Kidney epithelial cell (primary cell): ENCODE measurements around the gene KRTAP5-6. TPM values are rescaled to one million over a fixed set of nuclear protein-coding genes. Genes with fewer than 3 reads are reported as not detected.
"Not testable (repeated sequence)": the region's sequence is repeated elsewhere in the genome, so short reads cannot be mapped to it uniquely, and the experiment has no call there.

Experiments
- DNase-seq: peaks from one replicate; pipeline ENCODE4 v3.0.0-alpha.2; 2010; ENCODE audit warnings: low read depth
- H3K27me3 ChIP-seq: 2 replicates; pipeline ENCODE4 v1.6.0; 2011; ENCODE audit warnings: low read length; ENCODE audit not compliant: control insufficient read depth, insufficient read depth
- H3K36me3 ChIP-seq: 2 replicates; pipeline ENCODE4 v1.5.1; 2011; ENCODE audit warnings: low read length; ENCODE audit not compliant: control insufficient read depth, insufficient read depth
- H3K4me3 ChIP-seq: 2 replicates; pipeline ENCODE4 v1.5.1; 2011; ENCODE audit warnings: low read depth, mild to moderate bottlenecking, control low read depth, low read length
- CTCF ChIP-seq: IDR thresholded peaks from 2 replicates; pipeline ENCODE4 v1.5.1; 2011; ENCODE audit warnings: mild to moderate bottlenecking, moderate library complexity, low read length, control low read depth, inconsistent platforms; ENCODE audit not compliant: insufficient read depth, poor library complexity, severe bottlenecking
- total RNA-seq: library from RNA; depleted of rRNA; stranded (reverse); fragments of >200 nt; gene quantifications from 2 replicates; pipeline ENCODE4 v1.2.3, GENCODE V29; 2015

Gene KRTAP5-6
- total RNA-seq, 1 donor from 2014 or later = not detected

GRCh38 chr11:1668911-1669473 is 28.0 kb upstream of the KRTAP5-6 start:
- no peak overlapping the region for H3K4me3 ChIP-seq
- peaks cover 27% of the 10 kb centered on the region for H3K27me3 ChIP-seq
- no peaks in the 10 kb centered on the region for H3K36me3 ChIP-seq
- DNase-seq = no peak
- no peak for TF ChIP-seq CTCF

- peaks cover 32% of the 10 kb centered on the region for H3K27me3 ChIP-seq
- H3K4me3 ChIP-seq = no peak overlapping the region
- DNase-seq = no peak
- no peak for TF ChIP-seq CTCF
- H3K36me3 ChIP-seq = no peaks in the 10 kb centered on the region
Measured at GRCh38 chr11:1669546-1670218, 27.3 kb upstream of the KRTAP5-6 start.

GRCh38 chr11:1670457-1670856 is 26.5 kb upstream of the KRTAP5-6 start:
- not testable (repeated sequence) for H3K4me3 ChIP-seq, DNase-seq, H3K36me3 ChIP-seq
- H3K27me3 ChIP-seq = peaks cover 35% of the 10 kb centered on the region

GRCh38 chr11:1670905-1671371 is 26.1 kb upstream of the KRTAP5-6 start:
- TF ChIP-seq CTCF = no peak
- Histone ChIP-seq H3K36me3 (no peaks in the 10 kb centered on the region), H3K4me3 (no peak overlapping the region), H3K27me3 (peaks cover 37% of the 10 kb centered on the region)
- no peak for DNase-seq

GRCh38 chr11:1671658-1672057 is 25.3 kb upstream of the KRTAP5-6 start:
- Histone ChIP-seq H3K36me3 (no peaks in the 10 kb centered on the region), H3K27me3 (peaks cover 37% of the 10 kb centered on the region), H3K4me3 (no peak overlapping the region)
- DNase-seq = no peak
- TF ChIP-seq CTCF = no peak

GRCh38 chr11:1672613-1673350 is 24.2 kb upstream of the KRTAP5-6 start:
- Histone ChIP-seq H3K36me3 (no peaks in the 10 kb centered on the region), H3K27me3 (peaks cover 31% of the 10 kb centered on the region), H3K4me3 (no peak overlapping the region)
- DNase-seq = no peak
- TF ChIP-seq CTCF = no peak
